Epithelial cell of esophagus (primary cell): ENCODE results near the gene SERPINA4.

Experiments used
- DNase-seq: peaks from one replicate; pipeline ENCODE4 v3.0.0; 2010; ENCODE audit warnings: low read depth
- H3K4me3 ChIP-seq: 2 replicates; pipeline ENCODE4 v1.5.1; 2011; ENCODE audit warnings: mild to moderate bottlenecking, low read length, control low read depth
- CTCF ChIP-seq: IDR thresholded peaks from 2 replicates; pipeline ENCODE4 v1.5.1; 2011; ENCODE audit warnings: low read depth, mild to moderate bottlenecking, low read length, control low read depth, inconsistent platforms; ENCODE audit not compliant: insufficient read depth; ENCODE audit errors: missing control alignments

Gene SERPINA4

GRCh38 chr14:94591871-94592270 lies 30.6 kb downstream of the SERPINA4 start:
- no peak overlapping the region for H3K4me3 ChIP-seq
- no peak for TF ChIP-seq CTCF

GRCh38 chr14:94592457-94592856 lies 31.2 kb downstream of the SERPINA4 start:
- no peak overlapping the region for H3K4me3 ChIP-seq
- no peak for DNase-seq
- TF ChIP-seq CTCF, result no peak

More at GRCh38 chr14:94591871-94592270, 30.6 kb downstream of the SERPINA4 start:
- no peak for DNase-seq

- DNase-seq, result no peak
- TF ChIP-seq CTCF, result no peak
- H3K4me3 ChIP-seq, result no peak overlapping the region
Measured at GRCh38 chr14:94593376-94593748, 32.1 kb downstream of the SERPINA4 start.

GRCh38 chr14:94593749-94594431 lies 32.6 kb downstream of the SERPINA4 start:
- no peak overlapping the region for H3K4me3 ChIP-seq
- no peak for DNase-seq
- TF ChIP-seq CTCF, result no peak

- DNase-seq, result no peak
- TF ChIP-seq CTCF, result no peak
- no peak overlapping the region for H3K4me3 ChIP-seq
Measured at GRCh38 chr14:94594441-94594840, 33.2 kb downstream of the SERPINA4 start.

- H3K4me3 ChIP-seq, result no peak overlapping the region
- TF ChIP-seq CTCF, result no peak
- no peak for DNase-seq
Measured at GRCh38 chr14:94595912-94596311, 34.7 kb downstream of the SERPINA4 start.

- no peak overlapping the region for H3K4me3 ChIP-seq
- no peak for DNase-seq
- no peak for TF ChIP-seq CTCF
Measured at GRCh38 chr14:94596361-94596760, 35.1 kb downstream of the SERPINA4 start.
